ENCODE measurements around the gene ERO1B.

Gene ERO1B

DNA sequence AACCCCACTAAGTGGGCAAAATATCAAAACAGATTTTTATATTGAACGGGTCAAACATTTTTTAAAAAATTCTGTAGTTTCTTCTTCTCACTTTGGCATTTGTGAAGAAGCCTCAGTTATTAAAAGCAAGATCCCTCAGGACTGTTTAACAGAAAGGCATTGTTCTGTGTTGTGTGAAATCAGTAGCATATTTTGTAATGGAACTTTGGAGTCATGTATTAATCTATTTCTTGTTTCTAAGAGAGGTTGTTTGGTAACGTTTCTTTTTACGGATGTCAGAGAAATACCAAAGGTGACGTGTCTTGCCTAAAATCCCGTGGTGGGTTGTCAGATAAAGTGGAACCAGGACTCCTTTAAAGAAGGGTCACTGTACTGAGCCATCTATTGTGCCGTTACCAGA is 115.7 kb downstream of the ERO1B start:
- ATAC-seq, result no peak
- no peak overlapping the region for H3K27ac Mint-ChIP-seq
- H3K4me3 Mint-ChIP-seq, result no peak overlapping the region
- H3K36me3 Mint-ChIP-seq, result peaks cover 30% of the 10 kb centered on the region
- H3K9me3 Mint-ChIP-seq, result peaks cover 18% of the 10 kb centered on the region
- H3K27me3 Mint-ChIP-seq, result peaks cover 24% of the 10 kb centered on the region
- peaks cover 21% of the 10 kb centered on the region for H3K4me1 Mint-ChIP-seq
